ENCODE results near the gene KLK15. TPM values are rescaled to one million over a fixed set of nuclear protein-coding genes. Genes with fewer than 3 reads are reported as not detected.

KLK15 gene
- total and polyA plus RNA-seq, 2 of the 13 experiments (the other 11 are each of a cell fraction or from before 2014, with no cell fraction given), result not detected

DNA sequence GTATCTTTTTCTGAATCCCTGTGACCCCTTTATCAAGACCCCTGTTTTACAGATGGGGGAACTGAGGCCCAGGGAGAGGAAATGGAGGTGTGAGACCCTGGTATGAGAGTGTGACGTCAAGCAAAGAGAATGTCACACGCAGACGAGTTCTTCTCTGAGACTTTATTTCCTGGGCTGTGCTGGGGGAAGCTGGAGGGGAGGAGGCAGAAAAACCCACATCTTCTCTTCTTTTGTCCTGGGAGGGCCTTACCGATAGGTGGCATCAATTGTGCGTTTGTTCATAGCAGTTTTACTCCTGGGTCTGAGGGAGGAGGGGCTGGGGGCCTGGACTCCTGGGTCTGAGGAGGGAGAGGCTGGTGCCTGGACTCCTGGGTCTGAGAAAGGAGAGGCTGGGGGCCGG lies 4.9 kb upstream of the KLK15 start (continued):
- TF ChIP-seq ZNF460 (CRISPR knock-in tag; IDR thresholded peaks at IDR 0.05; ENCODE audit: borderline replicate concordance), result no peak

DNA sequence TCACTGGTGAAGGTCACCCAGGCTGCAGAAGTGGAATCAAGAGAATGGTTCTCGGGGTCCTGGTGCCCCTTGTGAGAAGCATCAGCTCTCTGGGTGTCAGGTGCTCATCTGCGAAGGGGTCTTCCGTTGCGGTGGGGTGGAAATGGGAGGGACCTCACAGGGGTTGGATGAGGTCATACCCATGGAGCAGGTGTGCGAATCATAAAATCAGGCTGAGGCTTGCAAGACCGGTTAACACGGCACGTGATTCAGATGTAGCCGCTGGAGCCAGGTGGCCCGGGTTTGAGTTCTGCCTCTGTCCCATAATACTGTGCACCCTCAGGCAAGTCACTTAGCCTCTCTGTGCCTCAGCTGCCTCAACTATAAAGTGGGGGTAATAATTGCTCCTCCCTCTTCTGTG lies 3.9 kb upstream of the KLK15 start:
- no peak overlapping the region for H3K4me3 ChIP-seq (replicated peaks in 1 of 3; ENCODE audit: insufficient read depth in 1 of 3, low read depth in 2 of 3, low read length in 3 of 3)
- no peak overlapping the region for H3K27ac ChIP-seq (ENCODE audit: extremely low read length, insufficient read depth, low read length)
- FAIRE-seq (no peak), DNase-seq (ENCODE audit: low spot score) (no peak), ATAC-seq (no peak)
- WGBS (ENCODE audit: low lambda C conversion rate), result 49% methylated on average over 9 of the region's 10 CpGs
- no peak overlapping the region for H3K4me2 ChIP-seq (ENCODE audit: low read depth, low read length)
- H3K9me3 ChIP-seq (ENCODE audit: low read length), result no peaks in the 10 kb centered on the region
- no peaks in the 10 kb centered on the region for H4K20me1 ChIP-seq (ENCODE audit: insufficient read depth, low read length)
- no peak overlapping the region for H2AFZ ChIP-seq (ENCODE audit: low read length)
- POLR2A ChIA-PET, result interaction anchor here (0.8 kb wide), 1 partner anchor 32 kb away, joined by 3 read pairs; no protein-coding TSS in a partner anchor
- in situ Hi-C loops (cut with HindIII; ENCODE audit: extremely low pct_ligation_motif_present, low pct_unique_long_range_greater_than_20kb), result no loop called here
- peaks cover 0 to 34% of the 10 kb centered on the region in 2 experiments; a peak in 2 of 5 replicates for H3K27me3 ChIP-seq (ENCODE audit: control insufficient read depth in 1 of 2, insufficient read depth in 2 of 2, low read length in 2 of 2)
- H3K4me1 ChIP-seq (ENCODE audit: insufficient read depth, low read length), result peaks cover 17% of the 10 kb centered on the region
- H3K9ac ChIP-seq (ENCODE audit: insufficient read depth, low read depth, low read length), result no peak overlapping the region
- no TSS peak for BruUV-seq (replicated peaks)
- intact Hi-C loops (cut with micrococcal nuclease; ENCODE audit: unreplicated experiment), result no loop called here
- no peaks in the 10 kb centered on the region for H3K36me3 ChIP-seq (replicated peaks in 1 of 2; ENCODE audit: control insufficient read depth in 1 of 2, insufficient read depth in 2 of 2, low read length in 2 of 2)
- H3K79me2 ChIP-seq (ENCODE audit: insufficient read depth, low read length), result no peaks in the 10 kb centered on the region
- CTCF ChIA-PET (ENCODE audit: low intra/inter-chr PET ratio, low total read pairs), result no interaction called here
- peak; percentile 89 for TF ChIP-seq ZNF768 (CRISPR knock-in tag; IDR thresholded peaks at IDR 0.05)
- TF ChIP-seq SP1 (IDR thresholded peaks at IDR 0.05), result no peak
- no peak for TF ChIP-seq SP1 (CRISPR knock-in tag; IDR thresholded peaks at IDR 0.05)

DNA sequence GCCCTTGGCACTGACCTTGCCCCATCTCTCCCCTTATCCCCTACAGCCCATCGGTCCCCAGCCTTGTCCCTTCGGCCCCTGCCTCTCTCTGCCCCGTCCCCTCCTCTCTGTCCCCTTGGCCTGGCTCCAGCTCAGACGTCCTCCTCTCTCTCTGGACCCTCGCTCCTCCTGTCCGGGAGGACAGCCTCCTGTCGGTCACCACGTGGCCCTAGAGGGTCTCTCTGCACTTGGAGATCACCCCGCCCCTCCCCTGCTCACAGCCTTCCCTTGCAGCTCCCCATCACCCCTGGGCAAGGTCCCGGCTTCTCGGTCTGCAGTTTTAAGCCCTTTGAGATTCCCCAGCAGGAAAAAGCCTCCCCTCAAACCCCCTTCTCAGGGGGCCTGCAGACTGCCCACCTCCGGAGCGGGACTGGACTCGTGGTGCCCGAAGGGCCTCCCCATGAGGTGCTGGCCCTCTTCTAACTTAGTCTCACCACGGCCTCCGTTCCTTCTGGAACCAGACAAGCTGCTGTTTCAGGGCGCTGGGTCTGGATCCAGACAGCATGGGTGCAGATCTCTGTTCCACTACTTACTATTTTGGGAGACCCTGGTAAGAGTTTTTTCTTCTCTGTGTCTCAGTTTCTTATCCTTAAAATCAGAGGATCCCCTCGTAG lies 3.3 kb upstream of the KLK15 start:
- no peak for DNase-seq (ENCODE audit: low spot score)
- FAIRE-seq, result no peak
- Histone ChIP-seq H3K4me3 (replicated peaks in 1 of 3; ENCODE audit: insufficient read depth in 1 of 3, low read depth in 2 of 3, low read length in 3 of 3) (peak overlapping the region in 2 of 3 experiments; percentile 47 to 80; a peak in 4 of 6 replicates), H3K4me2 (ENCODE audit: low read depth, low read length) (peak overlapping the region; percentile 77), H3K79me2 (ENCODE audit: insufficient read depth, low read length) (no peaks in the 10 kb centered on the region), H2AFZ (ENCODE audit: low read length) (no peak overlapping the region), H4K20me1 (ENCODE audit: insufficient read depth, low read length) (no peaks in the 10 kb centered on the region), H3K27me3 (ENCODE audit: control insufficient read depth in 1 of 2, insufficient read depth in 2 of 2, low read length in 2 of 2) (peaks cover 0 to 30% of the 10 kb centered on the region in 2 experiments; a peak in 2 of 5 replicates), H3K9ac (ENCODE audit: insufficient read depth, low read depth, low read length) (peak overlapping the region; percentile 47; the same call in 1 of the 2 replicates), H3K4me1 (ENCODE audit: insufficient read depth, low read length) (peaks cover 17% of the 10 kb centered on the region), H3K36me3 (replicated peaks in 1 of 2; ENCODE audit: control insufficient read depth in 1 of 2, insufficient read depth in 2 of 2, low read length in 2 of 2) (no peaks in the 10 kb centered on the region), H3K9me3 (ENCODE audit: low read length) (no peaks in the 10 kb centered on the region), H3K27ac (ENCODE audit: extremely low read length, insufficient read depth, low read length) (no peak overlapping the region)
- intact Hi-C loops (cut with micrococcal nuclease; ENCODE audit: unreplicated experiment), result no loop called here
- in situ Hi-C loops (cut with HindIII; ENCODE audit: extremely low pct_ligation_motif_present, low pct_unique_long_range_greater_than_20kb), result no loop called here
- peak; percentile 33 for ATAC-seq
- BruUV-seq (replicated peaks), result no TSS peak
- TF ChIP-seq ATF7-NPFF (CRISPR knock-in tag; IDR thresholded peaks at IDR 0.05; ENCODE audit: low read depth), result no peak
- TF ChIP-seq ZNF709 (CRISPR knock-in tag; IDR thresholded peaks at IDR 0.05), result no peak
- TF ChIP-seq ZNF589 (CRISPR knock-in tag; conservative IDR thresholded peaks at IDR 0.05), result 0 out of 2 replicates have a peak, but pooled peaks have one; percentile 22
- TF ChIP-seq, protein P1, sequence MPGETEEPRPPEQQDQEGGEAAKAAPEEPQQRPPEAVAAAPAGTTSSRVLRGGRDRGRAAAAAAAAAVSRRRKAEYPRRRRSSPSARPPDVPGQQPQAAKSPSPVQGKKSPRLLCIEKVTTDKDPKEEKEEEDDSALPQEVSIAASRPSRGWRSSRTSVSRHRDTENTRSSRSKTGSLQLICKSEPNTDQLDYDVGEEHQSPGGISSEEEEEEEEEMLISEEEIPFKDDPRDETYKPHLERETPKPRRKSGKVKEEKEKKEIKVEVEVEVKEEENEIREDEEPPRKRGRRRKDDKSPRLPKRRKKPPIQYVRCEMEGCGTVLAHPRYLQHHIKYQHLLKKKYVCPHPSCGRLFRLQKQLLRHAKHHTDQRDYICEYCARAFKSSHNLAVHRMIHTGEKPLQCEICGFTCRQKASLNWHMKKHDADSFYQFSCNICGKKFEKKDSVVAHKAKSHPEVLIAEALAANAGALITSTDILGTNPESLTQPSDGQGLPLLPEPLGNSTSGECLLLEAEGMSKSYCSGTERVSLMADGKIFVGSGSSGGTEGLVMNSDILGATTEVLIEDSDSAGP (CRISPR knock-in tag; IDR thresholded peaks at IDR 0.05; ENCODE audit: borderline replicate concordance), result peak; percentile 8; the same call in 1 of the 2 replicates
- 29% methylated on average over 19 of the region's 19 CpGs for WGBS (ENCODE audit: low lambda C conversion rate)
- ChIA-PET CTCF (ENCODE audit: low intra/inter-chr PET ratio, low total read pairs) (no interaction called here), POLR2A (interaction anchor here (0.8 kb wide), 1 partner anchor 32 kb away, joined by 3 read pairs; no protein-coding TSS in a partner anchor)
